Activated naive CD4-positive, alpha-beta T cell treated with anti-CD3 and anti-CD28 coated beads, Interleukin-2, amount 50 U/mL, for 24 hours (primary cell): ENCODE measurements around the gene HMX2.
"Not testable (repeated sequence)": the region's sequence is repeated elsewhere in the genome, so short reads cannot be mapped to it uniquely, and the experiment has no call there.

Experiments used
- H3K27ac Mint-ChIP-seq: one replicate; pipeline ENCODE4 v1.8.0; 2021; ENCODE audit warnings: mild to moderate bottlenecking, mixed read lengths
- H3K27me3 Mint-ChIP-seq: one replicate; pipeline ENCODE4 v1.8.0; 2021; ENCODE audit warnings: mixed read lengths
- H3K36me3 Mint-ChIP-seq: one replicate; pipeline ENCODE4 v1.8.0; 2021; ENCODE audit warnings: mixed read lengths
- H3K4me1 Mint-ChIP-seq: one replicate; pipeline ENCODE4 v1.8.0; 2021; ENCODE audit warnings: mixed read lengths
- H3K4me3 Mint-ChIP-seq: one replicate; pipeline ENCODE4 v1.8.0; 2021; ENCODE audit warnings: mild to moderate bottlenecking, mixed read lengths
- H3K9me3 Mint-ChIP-seq: one replicate; pipeline ENCODE4 v1.8.0; 2021; ENCODE audit warnings: mixed read lengths

The HMX2 gene

DNA sequence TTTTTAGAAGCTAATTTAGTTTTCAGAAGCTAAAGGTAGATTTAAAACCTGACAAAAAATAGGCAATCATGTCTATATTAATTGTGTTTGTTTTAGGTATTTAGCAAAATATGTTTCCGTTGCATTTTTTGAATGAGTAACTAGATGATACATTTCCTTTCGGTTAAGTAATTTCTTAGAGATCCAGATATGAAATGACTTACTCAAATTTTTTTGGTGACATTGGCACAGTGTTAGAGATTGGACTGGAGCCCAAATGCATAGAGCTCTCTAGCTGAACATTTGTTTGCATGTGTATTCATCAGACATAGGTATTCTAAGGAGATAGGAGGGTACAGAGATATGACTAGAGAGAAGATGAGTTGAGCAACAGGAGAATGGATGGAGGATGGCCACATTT lies 8.1 kb downstream of the HMX2 start:
- peak overlapping the region; percentile 3 for H3K27ac Mint-ChIP-seq
- peaks cover 79% of the 10 kb centered on the region for H3K4me1 Mint-ChIP-seq
- no peaks in the 10 kb centered on the region for H3K27me3 Mint-ChIP-seq
- peak overlapping the region; percentile 99 for H3K4me3 Mint-ChIP-seq
- peaks cover 20% of the 10 kb centered on the region for H3K36me3 Mint-ChIP-seq
- no peaks in the 10 kb centered on the region for H3K9me3 Mint-ChIP-seq

DNA sequence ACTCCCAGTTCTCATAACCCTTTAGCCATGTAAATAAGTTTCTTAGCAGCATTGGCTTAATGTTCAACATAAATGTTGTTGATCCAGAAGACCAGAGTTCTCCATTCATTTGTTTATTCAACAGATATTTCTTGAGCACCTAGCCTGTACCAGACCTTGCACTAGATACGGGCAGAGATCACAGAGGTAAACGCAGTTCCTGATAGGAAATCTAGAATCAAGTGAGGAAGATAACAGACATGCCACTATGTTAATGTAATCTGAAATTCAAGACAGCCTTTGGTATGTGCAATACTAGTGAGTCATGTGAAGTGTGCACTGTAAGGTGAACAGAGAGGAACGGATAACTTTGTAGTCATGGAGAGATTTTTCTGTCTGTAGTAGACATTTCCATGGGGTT lies 9.3 kb downstream of the HMX2 start:
- Mint-ChIP-seq H3K4me3 (peak overlapping the region; percentile 99), H3K27ac (peak overlapping the region; percentile 44)

DNA sequence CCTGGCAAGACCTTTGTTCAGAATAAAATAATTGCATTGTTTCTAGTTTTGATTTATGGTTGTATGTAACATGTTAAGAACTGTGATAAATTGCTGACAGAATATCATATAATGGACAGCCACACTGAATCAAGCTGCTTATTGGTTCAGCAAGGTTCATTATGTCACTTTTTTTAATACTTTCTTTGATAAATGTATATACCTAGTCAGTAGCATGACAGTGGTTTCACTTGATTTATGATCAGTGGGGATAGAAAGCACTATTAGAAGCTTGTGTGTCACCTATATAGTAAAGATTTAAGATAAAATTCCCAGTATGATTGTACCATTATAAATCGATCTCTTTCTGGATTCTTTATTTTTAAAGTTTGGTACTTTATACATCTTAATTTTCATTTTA lies 10.7 kb downstream of the HMX2 start:
- H3K36me3 Mint-ChIP-seq: peaks cover 28% of the 10 kb centered on the region
- H3K4me1 Mint-ChIP-seq: peaks cover 70% of the 10 kb centered on the region
- no peaks in the 10 kb centered on the region for H3K9me3 Mint-ChIP-seq
- H3K27me3 Mint-ChIP-seq: no peaks in the 10 kb centered on the region
- H3K27ac Mint-ChIP-seq: peak overlapping the region; percentile 63
- peak overlapping the region; percentile 34 for H3K4me3 Mint-ChIP-seq

More for the DNA sequence above, 9.3 kb downstream of the HMX2 start:
- peaks cover 82% of the 10 kb centered on the region for H3K4me1 Mint-ChIP-seq
- peaks cover 25% of the 10 kb centered on the region for H3K36me3 Mint-ChIP-seq
- no peaks in the 10 kb centered on the region for H3K27me3 Mint-ChIP-seq
- no peaks in the 10 kb centered on the region for H3K9me3 Mint-ChIP-seq

DNA sequence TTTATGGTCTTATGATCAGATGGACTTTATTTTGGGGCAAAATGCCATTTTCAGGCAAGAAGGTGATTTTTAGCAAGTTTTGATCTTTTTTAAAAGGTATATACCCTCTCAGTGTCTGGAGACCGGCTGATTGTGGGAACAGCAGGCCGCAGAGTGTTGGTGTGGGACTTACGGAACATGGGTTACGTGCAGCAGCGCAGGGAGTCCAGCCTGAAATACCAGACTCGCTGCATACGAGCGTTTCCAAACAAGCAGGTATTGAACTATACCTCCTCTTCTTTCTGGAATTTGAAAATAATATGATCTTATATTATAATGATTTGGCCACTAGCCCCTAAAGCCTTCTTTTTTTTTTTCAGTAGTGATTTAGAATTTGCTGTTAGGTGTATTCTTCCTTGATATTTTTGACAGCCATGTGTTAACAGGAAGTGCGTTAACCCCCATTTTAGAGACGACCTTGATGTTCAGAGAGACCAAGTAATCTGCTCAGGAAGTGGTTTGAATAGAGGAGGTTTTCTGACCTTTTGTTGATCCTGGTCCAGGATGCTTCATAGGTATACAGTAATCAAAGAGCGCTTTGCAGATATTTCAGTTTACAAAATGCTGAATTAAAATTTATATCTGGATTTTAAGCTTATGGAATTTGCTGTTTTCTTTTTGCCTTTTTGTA lies 12.5 kb downstream of the HMX2 start:
- H3K36me3 Mint-ChIP-seq: peaks cover 26% of the 10 kb centered on the region
- peak overlapping the region; percentile 87 for H3K27ac Mint-ChIP-seq
- no peaks in the 10 kb centered on the region for H3K9me3 Mint-ChIP-seq
- H3K4me3 Mint-ChIP-seq: peak overlapping the region; percentile 75
- peaks cover 75% of the 10 kb centered on the region for H3K4me1 Mint-ChIP-seq
- no peaks in the 10 kb centered on the region for H3K27me3 Mint-ChIP-seq

DNA sequence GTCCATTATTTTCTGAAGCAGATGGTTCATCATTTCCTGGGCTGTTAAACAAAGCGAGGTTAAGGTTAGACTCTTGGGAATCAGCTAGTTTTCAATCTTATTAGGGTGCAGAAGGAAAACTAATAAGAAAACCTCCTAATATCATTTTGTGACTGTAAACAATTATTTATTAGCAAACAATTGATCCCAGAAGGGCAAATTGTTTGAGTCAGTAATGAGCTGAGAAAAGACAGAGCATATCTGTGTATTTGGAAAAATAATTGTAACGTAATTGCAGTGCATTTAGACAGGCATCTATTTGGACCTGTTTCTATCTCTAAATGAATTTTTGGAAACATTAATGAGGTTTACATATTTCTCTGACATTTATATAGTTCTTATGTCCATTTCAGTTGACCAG lies 16.4 kb downstream of the HMX2 start:
- Mint-ChIP-seq H3K4me1 (peaks cover 48% of the 10 kb centered on the region), H3K27me3 (no peaks in the 10 kb centered on the region), H3K4me3 (no peak overlapping the region), H3K27ac (no peak overlapping the region), H3K9me3 (no peaks in the 10 kb centered on the region), H3K36me3 (peaks cover 20% of the 10 kb centered on the region)

DNA sequence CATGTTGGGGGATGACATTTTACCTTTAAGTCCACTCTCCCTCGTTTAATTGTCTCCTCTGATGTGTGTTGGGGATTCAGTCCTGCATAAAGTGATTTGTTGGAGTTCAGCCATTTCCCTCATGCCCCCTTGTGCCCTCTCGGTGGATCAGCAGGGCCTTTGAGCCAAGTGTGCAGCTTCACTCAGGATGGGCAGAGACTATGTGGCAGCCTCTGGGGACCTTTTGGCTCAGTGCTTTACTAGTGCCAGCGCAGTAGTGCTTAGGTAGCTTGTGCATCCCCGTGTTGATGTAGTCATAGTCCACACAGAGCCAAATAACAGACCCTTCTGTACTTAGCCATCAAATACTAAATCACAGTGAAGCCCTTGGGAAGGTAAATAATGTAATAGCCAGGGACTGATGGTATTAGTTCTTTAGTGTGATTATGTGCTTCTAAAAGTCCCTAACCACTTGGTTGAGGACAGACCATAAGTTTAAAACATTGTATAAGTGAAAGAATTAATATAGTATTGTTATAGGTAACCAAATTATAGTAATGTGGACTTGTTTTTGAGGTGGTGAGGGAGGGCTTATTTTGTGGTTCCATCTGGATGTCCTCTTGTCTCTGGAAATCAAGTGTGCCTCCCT lies 17.6 kb downstream of the HMX2 start:
- H3K9me3 Mint-ChIP-seq: no peaks in the 10 kb centered on the region
- H3K27me3 Mint-ChIP-seq: no peaks in the 10 kb centered on the region
- peaks cover 19% of the 10 kb centered on the region for H3K36me3 Mint-ChIP-seq
- no peak overlapping the region for H3K4me3 Mint-ChIP-seq
- H3K27ac Mint-ChIP-seq: no peak overlapping the region
- peaks cover 35% of the 10 kb centered on the region for H3K4me1 Mint-ChIP-seq

DNA sequence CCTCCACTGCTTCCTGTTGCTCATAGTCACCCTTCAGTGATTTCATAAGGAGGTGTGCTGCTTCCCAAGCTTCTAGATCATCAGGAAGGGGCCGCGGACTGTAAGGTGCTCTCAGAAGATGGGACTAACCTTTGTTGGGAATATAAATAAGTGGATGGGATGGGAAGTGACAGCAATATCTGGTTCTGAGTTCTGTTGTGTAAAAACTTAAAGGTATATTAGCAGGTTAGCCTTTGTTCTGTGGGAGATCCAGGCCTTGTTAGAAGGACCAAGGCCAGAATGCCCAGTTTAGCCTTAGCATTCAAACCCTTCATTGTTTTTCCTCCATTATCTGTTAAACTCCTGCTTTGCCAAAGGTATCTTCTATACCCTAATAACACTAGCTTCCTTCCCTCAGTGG lies 18.7 kb downstream of the HMX2 start:
- Mint-ChIP-seq H3K27ac (no peak overlapping the region), H3K4me1 (peaks cover 26% of the 10 kb centered on the region), H3K9me3 (no peaks in the 10 kb centered on the region), H3K36me3 (peaks cover 16% of the 10 kb centered on the region), H3K27me3 (no peaks in the 10 kb centered on the region), H3K4me3 (no peak overlapping the region)

DNA sequence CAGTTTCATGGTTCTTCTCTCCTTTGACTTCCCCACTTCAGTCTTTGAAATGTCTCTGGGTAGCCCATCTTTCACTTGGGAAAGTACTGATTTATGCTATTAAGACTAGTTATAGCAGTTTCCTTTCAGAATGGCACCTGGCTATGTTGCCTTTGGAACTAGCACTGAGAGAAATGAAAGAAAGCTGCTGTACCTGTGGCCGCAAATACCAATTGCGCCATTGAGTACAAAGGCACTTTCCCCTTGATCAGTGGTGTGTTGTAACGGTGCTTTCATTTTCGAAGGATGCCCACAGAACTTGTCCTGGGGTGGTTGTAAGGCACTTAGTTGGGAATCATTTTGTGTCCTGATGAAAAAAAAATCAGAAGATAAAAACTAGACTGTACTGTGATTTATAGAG lies 23.0 kb downstream of the HMX2 start:
- Mint-ChIP-seq H3K9me3 (no peaks in the 10 kb centered on the region), H3K36me3 (peaks cover 15% of the 10 kb centered on the region), H3K4me3 (no peak overlapping the region), H3K27ac (no peak overlapping the region), H3K27me3 (no peaks in the 10 kb centered on the region), H3K4me1 (peaks cover 15% of the 10 kb centered on the region)

DNA sequence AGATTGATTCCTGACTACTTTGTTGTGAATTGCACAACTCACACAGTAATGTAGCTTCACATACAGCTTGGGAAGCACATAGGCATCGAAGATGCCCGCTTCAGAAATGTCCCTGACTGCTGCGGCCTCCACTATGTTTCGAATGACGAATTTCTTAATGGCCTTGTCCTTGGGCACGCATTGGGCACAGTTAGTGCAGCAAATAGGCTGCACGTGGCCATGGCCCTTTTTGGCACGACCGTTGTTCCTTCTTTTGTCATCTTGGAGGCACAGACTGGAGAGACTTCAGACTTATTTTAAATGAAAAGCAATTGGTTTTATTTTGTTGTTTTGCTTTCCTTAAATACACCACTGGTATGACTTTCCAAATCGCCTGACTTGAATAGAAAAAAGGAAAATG lies 23.7 kb downstream of the HMX2 start:
- peaks cover 13% of the 10 kb centered on the region for H3K4me1 Mint-ChIP-seq
- not testable (repeated sequence) for H3K9me3 Mint-ChIP-seq, H3K27me3 Mint-ChIP-seq, H3K27ac Mint-ChIP-seq, H3K4me3 Mint-ChIP-seq
- peaks cover 21% of the 10 kb centered on the region for H3K36me3 Mint-ChIP-seq

DNA sequence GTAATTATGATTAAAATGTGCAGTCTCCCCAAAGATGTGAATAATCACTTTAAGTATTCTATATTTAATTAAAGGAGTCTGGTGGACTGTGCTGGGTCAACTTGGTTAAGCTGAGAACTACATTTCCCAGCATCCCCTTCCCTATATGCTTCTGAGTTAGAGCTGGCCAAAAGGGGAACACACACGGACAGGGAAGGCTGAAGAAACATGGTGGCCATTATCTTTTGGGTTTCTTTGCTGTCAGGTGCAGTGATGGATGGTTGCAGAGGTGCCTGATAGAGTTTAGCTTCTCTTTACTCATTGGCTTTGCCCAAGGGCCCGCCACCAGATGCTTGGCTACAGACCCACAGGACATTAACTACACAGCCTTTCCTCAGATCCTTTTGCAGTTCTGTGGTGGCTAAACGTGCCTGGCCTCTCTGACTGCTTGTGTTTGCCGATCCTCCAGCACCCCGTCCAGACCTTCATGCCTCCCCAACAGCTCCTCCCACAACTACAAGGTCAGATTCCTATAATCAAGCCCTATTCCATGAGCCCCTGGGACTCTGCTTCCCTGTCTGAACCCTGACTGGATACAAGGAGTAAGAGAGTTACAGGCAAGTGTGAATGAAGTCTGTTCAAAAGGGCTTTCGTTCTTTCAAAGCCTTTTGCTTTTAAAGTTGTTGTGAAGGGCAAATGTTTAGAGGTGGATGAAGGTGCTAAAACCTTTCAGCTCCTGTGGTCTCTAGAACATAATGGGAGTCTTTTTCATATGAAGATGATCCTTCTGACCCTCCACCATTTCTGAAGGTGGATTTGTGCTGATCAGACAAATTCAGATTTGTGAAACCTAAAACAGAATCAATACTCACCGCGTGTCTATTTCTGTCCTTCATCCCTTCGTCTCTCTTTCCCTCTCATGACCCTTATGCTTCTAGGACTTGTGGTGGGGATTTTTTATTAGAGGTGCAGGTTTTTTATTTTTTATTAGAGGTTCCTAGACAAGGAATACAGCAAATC lies 27.8 kb downstream of the HMX2 start:
- Mint-ChIP-seq H3K36me3 (peaks cover 27% of the 10 kb centered on the region), H3K27ac (no peak overlapping the region), H3K27me3 (no peaks in the 10 kb centered on the region), H3K4me1 (peaks cover 6% of the 10 kb centered on the region), H3K4me3 (no peak overlapping the region), H3K9me3 (peaks cover 4% of the 10 kb centered on the region)

DNA sequence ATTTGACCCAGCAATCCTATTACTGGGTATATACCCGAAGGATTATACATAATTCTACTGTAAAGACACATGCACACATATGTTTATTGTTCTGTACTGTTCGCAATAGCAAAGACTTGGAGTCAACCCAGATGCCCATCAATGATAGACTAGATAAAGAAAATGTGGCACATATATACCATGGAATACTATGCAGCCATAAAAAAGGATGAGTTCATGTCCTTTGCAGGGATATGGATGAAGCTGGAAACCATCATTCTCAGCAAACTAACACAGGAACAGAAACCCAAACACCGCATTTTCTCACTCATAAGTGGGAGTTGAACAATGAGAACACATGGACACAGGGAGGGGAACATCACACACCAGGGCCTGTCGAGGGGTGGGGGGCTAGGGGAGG lies 30.5 kb downstream of the HMX2 start:
- peaks cover 30% of the 10 kb centered on the region for H3K36me3 Mint-ChIP-seq
- H3K4me1 Mint-ChIP-seq, H3K4me3 Mint-ChIP-seq, H3K9me3 Mint-ChIP-seq, H3K27me3 Mint-ChIP-seq, H3K27ac Mint-ChIP-seq: not testable (repeated sequence)

DNA sequence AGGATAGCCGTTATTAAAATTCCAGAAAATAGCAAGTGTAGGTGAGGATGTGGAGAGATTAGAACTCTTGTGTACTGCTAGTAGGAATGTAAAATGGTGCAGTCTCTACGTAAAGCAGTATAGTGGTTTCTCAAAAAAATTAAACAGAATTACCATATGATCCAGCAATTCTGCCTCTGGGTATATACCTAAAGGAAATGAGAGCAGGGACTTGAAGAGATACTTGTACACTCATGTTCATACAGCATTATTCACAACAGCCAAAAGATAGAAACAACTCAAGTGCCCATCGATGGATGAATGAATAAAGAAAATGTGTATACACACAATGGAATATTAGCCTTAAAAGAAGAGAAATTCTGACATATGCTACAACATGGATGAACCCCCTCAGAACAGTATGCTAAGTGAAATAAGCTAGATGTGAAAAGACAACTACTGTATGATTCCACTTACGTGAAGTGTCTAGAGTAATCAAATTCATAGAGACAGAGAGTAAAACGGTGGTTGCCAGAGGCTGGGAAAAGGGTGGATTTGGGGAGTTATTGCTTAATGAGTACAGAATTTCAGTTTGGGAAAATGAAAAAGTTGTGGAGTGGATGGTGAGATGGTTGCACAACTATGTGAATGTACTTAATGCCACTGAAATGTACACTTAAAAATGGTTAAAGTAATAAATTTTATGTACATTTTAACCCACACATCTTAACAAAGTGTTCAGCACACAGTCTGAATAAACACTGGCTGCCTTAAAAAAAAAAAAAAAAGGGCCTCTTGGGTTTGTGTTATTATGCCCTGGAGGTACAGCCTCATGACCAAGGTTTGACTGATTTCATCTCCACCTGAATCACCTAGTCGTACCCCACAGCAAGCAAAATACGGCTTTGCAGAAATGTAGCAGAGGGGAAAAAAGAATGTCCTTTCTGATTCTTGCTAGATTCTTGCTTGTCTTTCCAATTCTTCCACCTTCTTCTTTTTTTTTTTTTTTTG lies 32.5 kb downstream of the HMX2 start:
- H3K4me3 Mint-ChIP-seq: no peak overlapping the region
- H3K4me1 Mint-ChIP-seq: no peaks in the 10 kb centered on the region
- peaks cover 4% of the 10 kb centered on the region for H3K9me3 Mint-ChIP-seq
- H3K36me3 Mint-ChIP-seq: peaks cover 39% of the 10 kb centered on the region
- no peak overlapping the region for H3K27ac Mint-ChIP-seq
- no peaks in the 10 kb centered on the region for H3K27me3 Mint-ChIP-seq

DNA sequence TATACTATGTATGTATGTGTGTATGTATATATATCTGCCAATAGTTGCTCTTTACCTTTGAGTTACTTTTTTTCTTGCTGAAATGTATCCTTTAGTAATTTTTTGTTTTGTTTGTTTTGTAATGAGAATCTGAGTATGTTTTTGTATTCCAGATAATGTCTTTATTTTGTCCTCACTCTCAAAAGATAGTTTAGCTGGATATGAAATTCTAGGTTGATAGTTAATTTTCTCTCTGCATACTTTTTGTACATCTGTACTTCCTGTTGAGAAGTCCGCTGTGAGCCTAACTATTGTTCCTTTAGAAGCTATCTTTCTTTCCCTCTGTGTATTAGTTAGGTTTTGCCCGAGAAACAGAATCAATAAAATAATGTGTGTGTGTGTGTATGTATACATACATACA lies 35.8 kb downstream of the HMX2 start:
- Mint-ChIP-seq H3K9me3 (no peaks in the 10 kb centered on the region), H3K36me3 (peaks cover 37% of the 10 kb centered on the region), H3K4me1 (peaks cover 3% of the 10 kb centered on the region), H3K4me3 (no peak overlapping the region), H3K27me3 (no peaks in the 10 kb centered on the region), H3K27ac (no peak overlapping the region)

DNA sequence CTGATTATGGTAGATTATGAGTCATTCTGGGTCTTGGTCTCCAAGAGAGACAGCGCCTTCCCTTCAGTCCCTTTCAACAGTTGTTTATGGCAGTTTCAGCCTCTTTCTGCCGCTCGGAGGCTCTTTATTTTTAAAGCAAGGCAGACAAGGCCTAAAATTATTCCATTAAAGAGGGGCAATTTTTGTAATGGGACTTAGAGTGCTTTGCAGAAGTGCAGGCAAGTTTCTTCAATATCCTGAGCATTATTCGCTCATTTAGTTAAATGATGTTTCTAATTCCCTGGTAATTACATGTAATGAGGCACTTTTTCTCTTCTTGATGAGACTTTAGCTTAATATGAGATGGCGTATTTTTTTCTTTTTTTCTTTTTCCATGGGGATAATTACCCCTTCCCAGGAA lies 39.8 kb downstream of the HMX2 start:
- peaks cover 48% of the 10 kb centered on the region for H3K36me3 Mint-ChIP-seq
- no peak overlapping the region for H3K27ac Mint-ChIP-seq
- no peaks in the 10 kb centered on the region for H3K9me3 Mint-ChIP-seq
- peaks cover 3% of the 10 kb centered on the region for H3K4me1 Mint-ChIP-seq
- no peak overlapping the region for H3K4me3 Mint-ChIP-seq
- H3K27me3 Mint-ChIP-seq: no peaks in the 10 kb centered on the region

DNA sequence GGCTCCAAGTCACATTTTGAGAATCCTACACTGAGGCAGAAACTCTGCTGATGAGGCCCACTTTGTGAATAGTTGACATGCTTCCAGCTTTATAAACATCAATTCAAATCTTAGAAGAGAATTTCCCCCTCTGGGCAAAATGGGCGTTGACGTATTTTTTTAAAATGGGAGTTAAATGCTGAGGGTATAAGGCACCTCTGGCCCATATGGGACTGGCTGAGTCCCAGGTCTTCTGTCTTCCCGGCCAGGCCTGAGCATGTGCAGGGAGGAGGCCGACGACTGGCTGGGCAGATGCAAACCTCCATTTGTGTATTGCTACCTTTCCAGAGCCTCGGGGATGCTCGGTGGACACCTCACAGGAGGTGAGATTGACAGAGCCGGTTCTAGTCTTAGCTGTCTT lies 44.0 kb downstream of the HMX2 start:
- H3K27me3 Mint-ChIP-seq: no peaks in the 10 kb centered on the region
- H3K36me3 Mint-ChIP-seq: peaks cover 24% of the 10 kb centered on the region

More for the DNA sequence above, 44.0 kb downstream of the HMX2 start:
- H3K27ac Mint-ChIP-seq: no peak overlapping the region
- no peak overlapping the region for H3K4me3 Mint-ChIP-seq
- no peaks in the 10 kb centered on the region for H3K9me3 Mint-ChIP-seq
- peaks cover 3% of the 10 kb centered on the region for H3K4me1 Mint-ChIP-seq
